ENCODE data around the gene CARD11. TPM values are rescaled to one million over a fixed set of nuclear protein-coding genes. Genes with fewer than 3 reads are reported as not detected.
"Not testable (repeated sequence)": the region's sequence is repeated elsewhere in the genome, so short reads cannot be mapped to it uniquely, and the experiment has no call there.

The CARD11 gene
- total and polyA plus RNA-seq, 2 experiments from 2014 or later, result 17.7 to 29.0 TPM

DNA sequence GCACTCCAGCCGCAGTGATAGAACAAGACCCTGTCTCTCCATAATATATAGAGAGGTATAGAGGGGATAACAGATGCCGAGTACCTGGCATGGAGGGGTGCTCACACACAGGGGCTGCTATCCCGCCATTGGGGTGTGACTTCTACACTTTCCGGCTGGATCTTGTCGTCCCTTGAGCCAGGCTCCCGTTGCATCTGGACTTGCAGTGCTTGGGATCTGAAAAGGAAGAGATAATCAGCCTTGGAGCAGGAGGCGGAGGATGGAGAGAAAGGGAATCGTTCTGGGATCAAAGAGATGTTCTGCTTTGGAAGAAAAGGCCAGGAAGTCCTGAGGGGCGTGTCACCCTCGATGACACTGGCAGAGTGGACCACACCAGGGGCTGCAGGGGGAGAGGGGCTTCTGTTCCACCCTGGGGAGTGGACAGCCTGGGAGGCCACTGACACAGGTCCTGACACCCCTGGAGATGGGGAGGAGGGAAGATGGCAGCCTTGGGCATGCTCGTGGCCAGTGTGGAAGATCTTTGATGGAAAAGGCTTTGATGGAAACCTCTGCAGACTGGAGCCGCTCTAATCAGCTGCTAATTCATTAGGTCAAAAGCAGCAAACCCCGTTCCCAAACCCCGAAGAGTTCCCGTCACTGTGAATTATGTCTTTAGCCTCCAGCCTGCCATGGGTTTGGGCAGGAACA is 85.1 kb downstream of the CARD11 start (continued):
- TF ChIP-seq, protein P1, sequence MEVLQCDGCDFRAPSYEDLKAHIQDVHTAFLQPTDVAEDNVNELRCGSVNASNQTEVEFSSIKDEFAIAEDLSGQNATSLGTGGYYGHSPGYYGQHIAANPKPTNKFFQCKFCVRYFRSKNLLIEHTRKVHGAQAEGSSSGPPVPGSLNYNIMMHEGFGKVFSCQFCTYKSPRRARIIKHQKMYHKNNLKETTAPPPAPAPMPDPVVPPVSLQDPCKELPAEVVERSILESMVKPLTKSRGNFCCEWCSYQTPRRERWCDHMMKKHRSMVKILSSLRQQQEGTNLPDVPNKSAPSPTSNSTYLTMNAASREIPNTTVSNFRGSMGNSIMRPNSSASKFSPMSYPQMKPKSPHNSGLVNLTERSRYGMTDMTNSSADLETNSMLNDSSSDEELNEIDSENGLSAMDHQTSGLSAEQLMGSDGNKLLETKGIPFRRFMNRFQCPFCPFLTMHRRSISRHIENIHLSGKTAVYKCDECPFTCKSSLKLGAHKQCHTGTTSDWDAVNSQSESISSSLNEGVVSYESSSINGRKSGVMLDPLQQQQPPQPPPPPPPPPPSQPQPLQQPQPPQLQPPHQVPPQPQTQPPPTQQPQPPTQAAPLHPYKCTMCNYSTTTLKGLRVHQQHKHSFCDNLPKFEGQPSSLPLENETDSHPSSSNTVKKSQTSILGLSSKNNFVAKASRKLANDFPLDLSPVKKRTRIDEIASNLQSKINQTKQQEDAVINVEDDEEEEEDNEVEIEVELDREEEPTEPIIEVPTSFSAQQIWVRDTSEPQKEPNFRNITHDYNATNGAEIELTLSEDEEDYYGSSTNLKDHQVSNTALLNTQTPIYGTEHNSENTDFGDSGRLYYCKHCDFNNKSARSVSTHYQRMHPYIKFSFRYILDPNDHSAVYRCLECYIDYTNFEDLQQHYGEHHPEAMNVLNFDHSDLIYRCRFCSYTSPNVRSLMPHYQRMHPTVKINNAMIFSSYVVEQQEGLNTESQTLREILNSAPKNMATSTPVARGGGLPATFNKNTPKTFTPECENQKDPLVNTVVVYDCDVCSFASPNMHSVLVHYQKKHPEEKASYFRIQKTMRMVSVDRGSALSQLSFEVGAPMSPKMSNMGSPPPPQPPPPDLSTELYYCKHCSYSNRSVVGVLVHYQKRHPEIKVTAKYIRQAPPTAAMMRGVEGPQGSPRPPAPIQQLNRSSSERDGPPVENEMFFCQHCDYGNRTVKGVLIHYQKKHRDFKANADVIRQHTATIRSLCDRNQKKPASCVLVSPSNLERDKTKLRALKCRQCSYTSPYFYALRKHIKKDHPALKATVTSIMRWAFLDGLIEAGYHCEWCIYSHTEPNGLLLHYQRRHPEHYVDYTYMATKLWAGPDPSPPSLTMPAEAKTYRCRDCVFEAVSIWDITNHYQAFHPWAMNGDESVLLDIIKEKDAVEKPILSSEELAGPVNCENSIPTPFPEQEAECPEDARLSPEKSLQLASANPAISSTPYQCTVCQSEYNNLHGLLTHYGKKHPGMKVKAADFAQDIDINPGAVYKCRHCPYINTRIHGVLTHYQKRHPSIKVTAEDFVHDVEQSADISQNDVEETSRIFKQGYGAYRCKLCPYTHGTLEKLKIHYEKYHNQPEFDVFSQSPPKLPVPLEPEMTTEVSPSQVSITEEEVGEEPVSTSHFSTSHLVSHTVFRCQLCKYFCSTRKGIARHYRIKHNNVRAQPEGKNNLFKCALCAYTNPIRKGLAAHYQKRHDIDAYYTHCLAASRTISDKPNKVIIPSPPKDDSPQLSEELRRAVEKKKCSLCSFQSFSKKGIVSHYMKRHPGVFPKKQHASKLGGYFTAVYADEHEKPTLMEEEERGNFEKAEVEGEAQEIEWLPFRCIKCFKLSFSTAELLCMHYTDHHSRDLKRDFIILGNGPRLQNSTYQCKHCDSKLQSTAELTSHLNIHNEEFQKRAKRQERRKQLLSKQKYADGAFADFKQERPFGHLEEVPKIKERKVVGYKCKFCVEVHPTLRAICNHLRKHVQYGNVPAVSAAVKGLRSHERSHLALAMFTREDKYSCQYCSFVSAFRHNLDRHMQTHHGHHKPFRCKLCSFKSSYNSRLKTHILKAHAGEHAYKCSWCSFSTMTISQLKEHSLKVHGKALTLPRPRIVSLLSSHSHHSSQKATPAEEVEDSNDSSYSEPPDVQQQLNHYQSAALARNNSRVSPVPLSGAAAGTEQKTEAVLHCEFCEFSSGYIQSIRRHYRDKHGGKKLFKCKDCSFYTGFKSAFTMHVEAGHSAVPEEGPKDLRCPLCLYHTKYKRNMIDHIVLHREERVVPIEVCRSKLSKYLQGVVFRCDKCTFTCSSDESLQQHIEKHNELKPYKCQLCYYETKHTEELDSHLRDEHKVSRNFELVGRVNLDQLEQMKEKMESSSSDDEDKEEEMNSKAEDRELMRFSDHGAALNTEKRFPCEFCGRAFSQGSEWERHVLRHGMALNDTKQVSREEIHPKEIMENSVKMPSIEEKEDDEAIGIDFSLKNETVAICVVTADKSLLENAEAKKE (CRISPR knock-in tag; IDR thresholded peaks at IDR 0.05), result no peak
- TF ChIP-seq, protein P2, sequence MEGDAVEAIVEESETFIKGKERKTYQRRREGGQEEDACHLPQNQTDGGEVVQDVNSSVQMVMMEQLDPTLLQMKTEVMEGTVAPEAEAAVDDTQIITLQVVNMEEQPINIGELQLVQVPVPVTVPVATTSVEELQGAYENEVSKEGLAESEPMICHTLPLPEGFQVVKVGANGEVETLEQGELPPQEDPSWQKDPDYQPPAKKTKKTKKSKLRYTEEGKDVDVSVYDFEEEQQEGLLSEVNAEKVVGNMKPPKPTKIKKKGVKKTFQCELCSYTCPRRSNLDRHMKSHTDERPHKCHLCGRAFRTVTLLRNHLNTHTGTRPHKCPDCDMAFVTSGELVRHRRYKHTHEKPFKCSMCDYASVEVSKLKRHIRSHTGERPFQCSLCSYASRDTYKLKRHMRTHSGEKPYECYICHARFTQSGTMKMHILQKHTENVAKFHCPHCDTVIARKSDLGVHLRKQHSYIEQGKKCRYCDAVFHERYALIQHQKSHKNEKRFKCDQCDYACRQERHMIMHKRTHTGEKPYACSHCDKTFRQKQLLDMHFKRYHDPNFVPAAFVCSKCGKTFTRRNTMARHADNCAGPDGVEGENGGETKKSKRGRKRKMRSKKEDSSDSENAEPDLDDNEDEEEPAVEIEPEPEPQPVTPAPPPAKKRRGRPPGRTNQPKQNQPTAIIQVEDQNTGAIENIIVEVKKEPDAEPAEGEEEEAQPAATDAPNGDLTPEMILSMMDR (conservative IDR thresholded peaks at IDR 0.05; ENCODE audit: low read depth in 2 of 2), result no peak

DNA sequence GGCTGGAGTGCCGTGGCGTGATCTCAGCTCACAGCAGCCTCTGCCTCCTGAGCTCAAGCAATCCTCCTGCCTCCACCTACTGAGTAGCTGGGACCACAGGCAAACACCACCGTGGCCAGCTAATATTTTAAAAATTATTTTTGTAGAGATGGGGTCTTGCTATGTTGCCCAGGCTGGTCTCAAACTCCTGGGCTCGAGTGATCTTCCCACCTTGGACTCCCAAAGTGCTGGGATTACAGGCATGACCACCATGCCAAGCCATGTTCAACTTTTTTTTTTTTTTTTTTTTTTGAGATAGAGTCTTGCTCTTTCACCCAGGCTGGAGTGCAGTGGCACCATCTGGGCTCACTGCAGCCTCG is 86.3 kb downstream of the CARD11 start:
- H3K27me3 Mint-ChIP-seq (ENCODE audit: insufficient read depth, low read depth, poor library complexity); H3K27ac Mint-ChIP-seq; H3K27me3 ChIP-seq (ENCODE audit: insufficient read depth); DNase-seq (ENCODE audit: low spot score); H2AFZ ChIP-seq; H4K20me1 ChIP-seq (replicated peaks; ENCODE audit: insufficient read depth); H3K9me3 Mint-ChIP-seq; ATAC-seq; H3F3A ChIP-seq (replicated peaks; ENCODE audit: low read depth); H3K4me2 ChIP-seq; H3K4me3 Mint-ChIP-seq; H3K27ac ChIP-seq (ENCODE audit: low read depth); H3K4me3 ChIP-seq; H3K36me3 ChIP-seq (ENCODE audit: insufficient read depth); H3K9me2 ChIP-seq (ENCODE audit: insufficient read depth); H3K4me1 Mint-ChIP-seq; H3K4me1 ChIP-seq (ENCODE audit: insufficient read depth); H3K79me2 ChIP-seq (replicated peaks; ENCODE audit: insufficient read depth): not testable (repeated sequence)
- peaks cover 12% of the 10 kb centered on the region for H3K36me3 Mint-ChIP-seq (ENCODE audit: low read depth)
